D721Med (cell line): ENCODE data around the gene UGT1A4.

ENCODE experiments used
- DNase-seq: peaks from one replicate; pipeline ENCODE4 v3.0.0; 2011; ENCODE audit warnings: low spot score; ENCODE audit not compliant: insufficient read length
- FAIRE-seq: peaks from 2 replicates; lab custom pipeline; 2011; peaks lifted over from hg19 to GRCh38; lab: Jason Lieb, UNC
- TF ChIP-seq, protein P1 (sequence below): IDR thresholded peaks from 2 replicates; pipeline ENCODE4 v1.5.1; 2012; ENCODE audit warnings: mild to moderate bottlenecking, control low read depth; ENCODE audit not compliant: insufficient read depth; ENCODE audit errors: missing control alignments

Gene UGT1A4

GRCh38 chr2:233754872-233755611 lies 36.5 kb downstream of the UGT1A4 start:
- TF ChIP-seq, protein P1, sequence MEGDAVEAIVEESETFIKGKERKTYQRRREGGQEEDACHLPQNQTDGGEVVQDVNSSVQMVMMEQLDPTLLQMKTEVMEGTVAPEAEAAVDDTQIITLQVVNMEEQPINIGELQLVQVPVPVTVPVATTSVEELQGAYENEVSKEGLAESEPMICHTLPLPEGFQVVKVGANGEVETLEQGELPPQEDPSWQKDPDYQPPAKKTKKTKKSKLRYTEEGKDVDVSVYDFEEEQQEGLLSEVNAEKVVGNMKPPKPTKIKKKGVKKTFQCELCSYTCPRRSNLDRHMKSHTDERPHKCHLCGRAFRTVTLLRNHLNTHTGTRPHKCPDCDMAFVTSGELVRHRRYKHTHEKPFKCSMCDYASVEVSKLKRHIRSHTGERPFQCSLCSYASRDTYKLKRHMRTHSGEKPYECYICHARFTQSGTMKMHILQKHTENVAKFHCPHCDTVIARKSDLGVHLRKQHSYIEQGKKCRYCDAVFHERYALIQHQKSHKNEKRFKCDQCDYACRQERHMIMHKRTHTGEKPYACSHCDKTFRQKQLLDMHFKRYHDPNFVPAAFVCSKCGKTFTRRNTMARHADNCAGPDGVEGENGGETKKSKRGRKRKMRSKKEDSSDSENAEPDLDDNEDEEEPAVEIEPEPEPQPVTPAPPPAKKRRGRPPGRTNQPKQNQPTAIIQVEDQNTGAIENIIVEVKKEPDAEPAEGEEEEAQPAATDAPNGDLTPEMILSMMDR = no peak
- DNase-seq = no peak
- FAIRE-seq = no peak

GRCh38 chr2:233756429-233757081 lies 38.0 kb downstream of the UGT1A4 start:
- TF ChIP-seq, protein P1 = no peak
- FAIRE-seq = no peak

GRCh38 chr2:233758141-233758540 lies 39.6 kb downstream of the UGT1A4 start:
- no peak for DNase-seq
- FAIRE-seq = no peak
- TF ChIP-seq, protein P1 = no peak

More at GRCh38 chr2:233756429-233757081, 38.0 kb downstream of the UGT1A4 start:
- DNase-seq = no peak

GRCh38 chr2:233758849-233759248 lies 40.3 kb downstream of the UGT1A4 start:
- DNase-seq (no peak), FAIRE-seq (no peak)
- TF ChIP-seq, protein P1 = no peak

DNA sequence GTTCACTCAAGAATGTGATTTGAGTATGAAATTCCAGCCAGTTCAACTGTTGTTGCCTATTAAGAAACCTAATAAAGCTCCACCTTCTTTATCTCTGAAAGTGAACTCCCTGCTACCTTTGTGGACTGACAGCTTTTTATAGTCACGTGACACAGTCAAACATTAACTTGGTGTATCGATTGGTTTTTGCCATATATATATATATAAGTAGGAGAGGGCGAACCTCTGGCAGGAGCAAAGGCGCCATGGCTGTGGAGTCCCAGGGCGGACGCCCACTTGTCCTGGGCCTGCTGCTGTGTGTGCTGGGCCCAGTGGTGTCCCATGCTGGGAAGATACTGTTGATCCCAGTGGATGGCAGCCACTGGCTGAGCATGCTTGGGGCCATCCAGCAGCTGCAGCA lies 41.5 kb downstream of the UGT1A4 start, which contains the start of gene UGT1A1:
Gene UGT1A1 (plus strand): TSS at position 228 of the 400 bp plus-strand sequence. CDS start 18 bp downstream, at position 246.
- TF ChIP-seq, protein P1 = no peak
- FAIRE-seq (no peak), DNase-seq (no peak)

DNA sequence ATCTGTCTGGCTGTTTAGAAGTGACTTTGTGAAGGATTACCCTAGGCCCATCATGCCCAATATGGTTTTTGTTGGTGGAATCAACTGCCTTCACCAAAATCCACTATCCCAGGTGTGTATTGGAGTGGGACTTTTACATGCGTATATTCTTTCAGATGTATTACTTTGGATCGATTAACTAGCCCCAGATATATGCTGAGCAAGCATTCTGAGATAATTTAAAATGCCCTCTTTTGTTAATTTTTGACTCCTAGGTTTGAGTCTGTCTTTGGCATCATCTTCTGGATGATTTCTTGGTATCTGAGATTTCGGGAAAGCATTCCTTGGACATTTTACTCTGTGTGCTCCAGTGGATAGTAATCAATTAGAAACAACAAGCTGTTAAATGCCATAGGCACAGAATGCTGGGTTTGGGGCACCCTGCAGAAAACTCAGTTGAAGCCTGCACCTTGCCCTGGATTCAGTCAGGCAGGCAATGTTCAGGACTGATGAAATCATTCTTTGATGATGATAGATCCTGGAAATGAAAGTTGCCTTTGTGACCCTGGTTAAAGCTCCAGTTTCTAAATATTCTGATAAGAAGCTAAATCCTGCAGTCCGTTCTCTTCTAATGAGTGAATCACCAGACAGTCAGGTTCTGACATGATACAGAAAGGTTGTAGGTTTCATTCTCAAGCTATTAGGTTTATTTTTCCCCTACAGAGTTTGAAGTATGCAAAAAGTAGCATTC lies 42.7 kb downstream of the UGT1A4 start:
- TF ChIP-seq, protein P1 = no peak
- no peak for DNase-seq

More for the DNA sequence above, 42.7 kb downstream of the UGT1A4 start:
- no peak for FAIRE-seq
